ENCODE measurements around the gene NDUFS8.

- TF ChIP-seq CTCF (conservative IDR thresholded peaks at IDR 0.05; ENCODE audit: low read depth in 2 of 2) (no peak), EZH2 (IDR thresholded peaks at IDR 0.05; ENCODE audit: low read depth, unreplicated experiment) (no peak), EZH2phosphoT487 (IDR thresholded peaks at IDR 0.05; ENCODE audit: unreplicated experiment) (no peak)
These were observed 2.8 kb upstream of the NDUFS8 start for GRCh38 chr11:68027667-68028066.

All from GM23338 (cell line).